CD8-positive, alpha-beta memory T cell (primary cell): ENCODE data around the gene MYH2. TPM values are rescaled to one million over a fixed set of nuclear protein-coding genes. Genes with fewer than 3 reads are reported as not detected.
"Not testable (repeated sequence)": the region's sequence is repeated elsewhere in the genome, so short reads cannot be mapped to it uniquely, and the experiment has no call there.

Source experiments
- CTCF ChIA-PET: fragments of 350-600 bp; sonication (Branson Sonifier 250); formaldehyde crosslinking; loops from one replicate; lab custom pipeline; 2021; ENCODE audit warnings: antibody characterized with exemption; lab: Charles Lee
- POLR2A ChIA-PET: fragments of 350-600 bp; sonication (Branson Sonifier 250); formaldehyde crosslinking; loops from one replicate; lab custom pipeline; 2021; ENCODE audit warnings: antibody characterized with exemption; lab: Charles Lee
- DNase-seq, 5 donors: peaks; one replicate each; pipeline versions ENCODE4 v3.0.0 to v3.0.0-alpha.2; 2020 to 2022; ENCODE audit warnings: mixed read lengths in 1 of 5
- H3K27ac ChIP-seq: one replicate; pipeline ENCODE4 v1.7.0; 2013; ENCODE audit warnings: low read depth, mild to moderate bottlenecking, low read length, moderate library complexity
- H3K27me3 ChIP-seq: 2 replicates; pipeline ENCODE4 v1.7.0; 2013; ENCODE audit warnings: low read length, mild to moderate bottlenecking; ENCODE audit not compliant: insufficient read depth, poor library complexity, severe bottlenecking
- H3K36me3 ChIP-seq: 2 replicates; pipeline ENCODE4 v1.7.0; 2013; ENCODE audit warnings: mild to moderate bottlenecking, low read length, moderate library complexity; ENCODE audit not compliant: insufficient read depth
- H3K4me1 ChIP-seq: 2 replicates; pipeline ENCODE4 v1.7.0; 2013; ENCODE audit warnings: mild to moderate bottlenecking, low read length, moderate library complexity; ENCODE audit not compliant: insufficient read depth
- H3K4me3 ChIP-seq: 2 replicates; pipeline ENCODE4 v1.7.0; 2013; ENCODE audit warnings: mild to moderate bottlenecking, low read length
- H3K9me3 ChIP-seq: 2 replicates; pipeline ENCODE4 v1.7.0; 2013; ENCODE audit warnings: mild to moderate bottlenecking, low read length
- H3K27ac Mint-ChIP-seq, 8 donors: one replicate each; pipeline ENCODE4 v1.8.0; 2020 to 2021; ENCODE audit warnings: mixed read lengths in 8 of 8, mild to moderate bottlenecking in 6 of 8, inconsistent platforms in 3 of 8, moderate library complexity in 3 of 8
- H3K27me3 Mint-ChIP-seq, 2 donors: one replicate each; pipeline ENCODE4 v1.8.0; 2020 to 2021; ENCODE audit warnings: mixed read lengths in 2 of 2, mild to moderate bottlenecking in 1 of 2, moderate library complexity in 1 of 2
- H3K36me3 Mint-ChIP-seq, 3 donors: one replicate each; pipeline ENCODE4 v1.8.0; 2020 to 2021; ENCODE audit warnings: mixed read lengths in 3 of 3, inconsistent platforms in 1 of 3, mild to moderate bottlenecking in 1 of 3
- H3K4me1 Mint-ChIP-seq, 3 donors: one replicate each; pipeline ENCODE4 v1.8.0; 2020 to 2021; ENCODE audit warnings: mixed read lengths in 3 of 3, inconsistent platforms in 1 of 3, mild to moderate bottlenecking in 1 of 3
- H3K4me3 Mint-ChIP-seq, 7 donors: one replicate each; pipeline ENCODE4 v1.8.0; 2020 to 2021; ENCODE audit warnings: mixed read lengths in 7 of 7, mild to moderate bottlenecking in 6 of 7, moderate library complexity in 4 of 7, inconsistent platforms in 2 of 7
- H3K9me3 Mint-ChIP-seq, 5 donors: one replicate each; pipeline ENCODE4 v1.8.0; 2020 to 2022; ENCODE audit warnings: mixed read lengths in 5 of 5, mild to moderate bottlenecking in 3 of 5, moderate library complexity in 2 of 5, inconsistent platforms in 1 of 5
- polyA plus RNA-seq: library from polyadenylated mRNA; unstranded; fragments of 300-500 nt; fragmentation: Illumina TruSeq; gene quantifications from one replicate; pipeline ENCODE4 v1.2.3, GENCODE V29; 2021
- total RNA-seq, 2 experiments: library from RNA; stranded (reverse); gene quantifications; one replicate each; pipeline ENCODE4 v1.2.3, GENCODE V29; 2021

Gene MYH2
- total and polyA plus RNA-seq, 3 experiments from 2014 or later, result not detected

DNA sequence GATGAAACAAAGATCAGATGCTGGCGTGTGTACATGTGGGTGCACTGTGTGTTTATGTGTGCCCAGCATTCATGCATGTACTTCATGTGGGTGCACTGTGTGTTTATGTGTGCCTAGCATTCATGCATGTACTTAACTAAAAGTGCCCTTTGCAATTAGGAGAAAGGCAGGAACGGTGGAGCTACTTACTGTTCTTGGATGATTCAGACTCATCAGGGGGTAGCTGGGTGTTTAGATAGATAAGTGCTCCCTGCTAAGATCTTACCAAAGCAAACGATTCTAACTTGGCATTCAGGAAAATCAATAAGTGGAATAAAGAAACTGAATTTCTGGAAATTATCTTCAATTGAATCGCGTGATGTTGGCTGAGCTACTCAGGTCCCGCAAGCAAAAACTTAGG, 8.6 kb upstream of the MYH2 start:
- Histone ChIP-seq H3K27me3 (no peaks in the 10 kb centered on the region), H3K9me3 (no peaks in the 10 kb centered on the region), H3K4me3 (no peak overlapping the region), H3K36me3 (no peaks in the 10 kb centered on the region), H3K4me1 (no peaks in the 10 kb centered on the region), H3K27ac (no peak overlapping the region)
- no peaks in the 10 kb centered on the region for H3K4me1 Mint-ChIP-seq
- POLR2A ChIA-PET, result no interaction called here
- peaks cover 7 to 10% of the 10 kb centered on the region in 2 donors for H3K27me3 Mint-ChIP-seq
- H3K9me3 Mint-ChIP-seq, result peaks cover 0 to 6% (median 0%) of the 10 kb centered on the region in 5 donors
- no peak overlapping the region for H3K27ac Mint-ChIP-seq
- H3K4me3 Mint-ChIP-seq, result no peak overlapping the region
- CTCF ChIA-PET, result no interaction called here
- no peak for DNase-seq
- H3K36me3 Mint-ChIP-seq, result no peaks in the 10 kb centered on the region

DNA sequence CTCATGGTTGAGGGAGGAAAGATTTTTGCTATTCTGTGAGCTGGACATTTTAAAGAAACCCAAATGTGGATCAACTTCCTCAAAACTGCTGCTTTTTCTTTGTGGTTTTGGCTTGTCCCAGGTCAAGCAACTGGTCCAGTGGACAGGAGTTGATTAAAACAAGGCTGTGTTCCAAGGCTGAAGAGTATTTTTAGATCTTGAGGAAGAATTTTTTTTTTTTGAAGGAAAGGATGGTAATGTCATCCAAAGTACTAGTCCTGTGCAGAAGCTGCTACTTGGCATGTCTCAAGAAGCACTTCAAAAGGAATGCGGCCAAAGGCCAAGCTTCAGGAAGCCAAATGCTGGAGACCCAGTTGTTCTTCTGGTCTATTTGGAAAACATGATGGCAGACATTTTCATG, 8.0 kb upstream of the MYH2 start:
- no peaks in the 10 kb centered on the region for H3K27me3 ChIP-seq
- ChIA-PET POLR2A (no interaction called here), CTCF (no interaction called here)
- Mint-ChIP-seq H3K4me3 (no peak overlapping the region), H3K9me3 (peaks cover 0 to 5% (median 0%) of the 10 kb centered on the region in 5 donors), H3K27me3 (peaks cover 7 to 16% of the 10 kb centered on the region in 2 donors), H3K4me1 (no peaks in the 10 kb centered on the region), H3K27ac (no peak overlapping the region), H3K36me3 (no peaks in the 10 kb centered on the region)
- no peaks in the 10 kb centered on the region for H3K36me3 ChIP-seq
- H3K4me3 ChIP-seq, result no peak overlapping the region
- no peaks in the 10 kb centered on the region for H3K9me3 ChIP-seq
- no peak overlapping the region for H3K27ac ChIP-seq
- H3K4me1 ChIP-seq, result no peaks in the 10 kb centered on the region
- DNase-seq, result no peak

GRCh38 chr17:10556301-10557005, 7.0 kb upstream of the MYH2 start:
- no peak overlapping the region for H3K4me3 Mint-ChIP-seq
- no peaks in the 10 kb centered on the region for H3K9me3 ChIP-seq
- no peak overlapping the region for H3K27ac ChIP-seq
- POLR2A ChIA-PET, result no interaction called here
- CTCF ChIA-PET, result no interaction called here
- no peaks in the 10 kb centered on the region for H3K36me3 ChIP-seq
- no peak overlapping the region for H3K27ac Mint-ChIP-seq
- peaks cover 0 to 3% (median 0%) of the 10 kb centered on the region in 5 donors for H3K9me3 Mint-ChIP-seq
- no peaks in the 10 kb centered on the region for H3K27me3 ChIP-seq
- peaks cover 10 to 18% of the 10 kb centered on the region in 2 donors for H3K27me3 Mint-ChIP-seq
- H3K36me3 Mint-ChIP-seq, result no peaks in the 10 kb centered on the region
- no peaks in the 10 kb centered on the region for H3K4me1 ChIP-seq
- no peak overlapping the region for H3K4me3 ChIP-seq
- no peaks in the 10 kb centered on the region for H3K4me1 Mint-ChIP-seq
- DNase-seq, result no peak

GRCh38 chr17:10550014-10550413, 556 bp upstream of the MYH2 start:
- Histone ChIP-seq H3K36me3 (no peaks in the 10 kb centered on the region), H3K27me3 (no peaks in the 10 kb centered on the region), H3K27ac (no peak overlapping the region), H3K4me3 (no peak overlapping the region), H3K4me1 (no peaks in the 10 kb centered on the region), H3K9me3 (no peaks in the 10 kb centered on the region)
- no peak overlapping the region for H3K4me3 Mint-ChIP-seq
- ChIA-PET CTCF (no interaction called here), POLR2A (no interaction called here)
- peaks cover 0 to 4% (median 0%) of the 10 kb centered on the region in 5 donors for H3K9me3 Mint-ChIP-seq
- DNase-seq, result no peak
- H3K27me3 Mint-ChIP-seq, result peaks cover 7 to 18% of the 10 kb centered on the region in 2 donors
- no peaks in the 10 kb centered on the region for H3K4me1 Mint-ChIP-seq
- H3K36me3 Mint-ChIP-seq, result no peaks in the 10 kb centered on the region
- H3K27ac Mint-ChIP-seq, result no peak overlapping the region

DNA sequence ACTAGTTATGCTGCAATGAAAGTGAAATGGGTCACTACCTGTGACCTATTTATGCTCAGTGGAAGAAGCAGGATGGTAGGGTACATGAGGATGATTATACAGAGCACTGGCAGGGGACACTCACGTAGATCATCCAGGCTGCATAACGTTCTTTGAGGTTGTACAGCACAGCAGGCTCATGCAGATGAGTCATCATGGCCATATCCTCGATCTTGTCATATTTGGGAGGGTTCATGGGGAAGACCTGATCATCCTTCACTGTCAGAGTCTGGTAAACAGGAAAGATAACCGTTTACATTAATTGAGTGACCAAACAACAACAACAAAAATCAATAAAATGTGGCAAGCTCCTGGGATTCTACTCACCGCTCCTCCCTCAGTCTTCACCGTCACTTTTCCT, 2.1 kb downstream of the MYH2 start:
- ChIA-PET POLR2A (no interaction called here), CTCF (no interaction called here)
- Histone ChIP-seq H3K4me3 (no peak overlapping the region), H3K4me1 (no peaks in the 10 kb centered on the region), H3K27me3 (no peaks in the 10 kb centered on the region), H3K27ac (no peak overlapping the region), H3K9me3 (no peaks in the 10 kb centered on the region), H3K36me3 (no peaks in the 10 kb centered on the region)
- Mint-ChIP-seq H3K9me3 (peaks cover 0 to 6% (median under 1%) of the 10 kb centered on the region in 5 donors), H3K27ac (no peak overlapping the region), H3K36me3 (no peaks in the 10 kb centered on the region), H3K4me1 (no peaks in the 10 kb centered on the region), H3K27me3 (peaks cover 6 to 10% of the 10 kb centered on the region in 2 donors), H3K4me3 (no peak overlapping the region)
- DNase-seq, result no peak

- H3K27ac ChIP-seq, H3K27me3 ChIP-seq, DNase-seq, H3K4me3 Mint-ChIP-seq, H3K9me3 ChIP-seq, H3K4me3 ChIP-seq, H3K27ac Mint-ChIP-seq, H3K36me3 ChIP-seq, H3K36me3 Mint-ChIP-seq, H3K4me1 ChIP-seq, H3K27me3 Mint-ChIP-seq, CTCF ChIA-PET, H3K4me1 Mint-ChIP-seq, POLR2A ChIA-PET: not testable (repeated sequence)
- peaks cover 12 to 26% (median 24%) of the 10 kb centered on the region in 5 donors for H3K9me3 Mint-ChIP-seq
Measured at GRCh38 chr17:10543486-10543885, 6.0 kb downstream of the MYH2 start.

- H3K36me3 Mint-ChIP-seq, DNase-seq, H3K4me1 Mint-ChIP-seq, H3K27me3 Mint-ChIP-seq, H3K4me3 ChIP-seq, H3K9me3 ChIP-seq, H3K27ac Mint-ChIP-seq, CTCF ChIA-PET, H3K27ac ChIP-seq, H3K4me3 Mint-ChIP-seq, POLR2A ChIA-PET, H3K27me3 ChIP-seq, H3K36me3 ChIP-seq, H3K4me1 ChIP-seq: not testable (repeated sequence)
- H3K9me3 Mint-ChIP-seq, result peaks cover 12 to 26% (median 22%) of the 10 kb centered on the region in 5 donors
Measured at GRCh38 chr17:10541179-10541578, 8.3 kb downstream of the MYH2 start.

- Mint-ChIP-seq H3K27ac (no peak overlapping the region), H3K36me3 (no peaks in the 10 kb centered on the region), H3K9me3 (no peaks in the 10 kb centered on the region), H3K27me3 (peaks cover 0 to 18% of the 10 kb centered on the region in 2 donors), H3K4me3 (no peak overlapping the region), H3K4me1 (no peaks in the 10 kb centered on the region)
- Histone ChIP-seq H3K4me3 (no peak overlapping the region), H3K9me3 (no peaks in the 10 kb centered on the region), H3K4me1 (no peaks in the 10 kb centered on the region), H3K27ac (no peak overlapping the region), H3K27me3 (no peaks in the 10 kb centered on the region), H3K36me3 (no peaks in the 10 kb centered on the region)
- POLR2A ChIA-PET, result no interaction called here
- CTCF ChIA-PET, result no interaction called here
- no peak for DNase-seq
Measured at GRCh38 chr17:10532026-10532425, 17.4 kb downstream of the MYH2 start.
